Measurements from ENCODE around the gene MRPS14.

MRPS14 gene

GRCh38 chr1:175040324-175040879, 17.2 kb upstream of the MRPS14 start:
- H3K27ac ChIP-seq = no peak overlapping the region
- TF ChIP-seq, protein P1, sequence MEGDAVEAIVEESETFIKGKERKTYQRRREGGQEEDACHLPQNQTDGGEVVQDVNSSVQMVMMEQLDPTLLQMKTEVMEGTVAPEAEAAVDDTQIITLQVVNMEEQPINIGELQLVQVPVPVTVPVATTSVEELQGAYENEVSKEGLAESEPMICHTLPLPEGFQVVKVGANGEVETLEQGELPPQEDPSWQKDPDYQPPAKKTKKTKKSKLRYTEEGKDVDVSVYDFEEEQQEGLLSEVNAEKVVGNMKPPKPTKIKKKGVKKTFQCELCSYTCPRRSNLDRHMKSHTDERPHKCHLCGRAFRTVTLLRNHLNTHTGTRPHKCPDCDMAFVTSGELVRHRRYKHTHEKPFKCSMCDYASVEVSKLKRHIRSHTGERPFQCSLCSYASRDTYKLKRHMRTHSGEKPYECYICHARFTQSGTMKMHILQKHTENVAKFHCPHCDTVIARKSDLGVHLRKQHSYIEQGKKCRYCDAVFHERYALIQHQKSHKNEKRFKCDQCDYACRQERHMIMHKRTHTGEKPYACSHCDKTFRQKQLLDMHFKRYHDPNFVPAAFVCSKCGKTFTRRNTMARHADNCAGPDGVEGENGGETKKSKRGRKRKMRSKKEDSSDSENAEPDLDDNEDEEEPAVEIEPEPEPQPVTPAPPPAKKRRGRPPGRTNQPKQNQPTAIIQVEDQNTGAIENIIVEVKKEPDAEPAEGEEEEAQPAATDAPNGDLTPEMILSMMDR (conservative IDR thresholded peaks at IDR 0.05) = no peak
- no peak for TF ChIP-seq ZFX (IDR thresholded peaks at IDR 0.05)

DNA sequence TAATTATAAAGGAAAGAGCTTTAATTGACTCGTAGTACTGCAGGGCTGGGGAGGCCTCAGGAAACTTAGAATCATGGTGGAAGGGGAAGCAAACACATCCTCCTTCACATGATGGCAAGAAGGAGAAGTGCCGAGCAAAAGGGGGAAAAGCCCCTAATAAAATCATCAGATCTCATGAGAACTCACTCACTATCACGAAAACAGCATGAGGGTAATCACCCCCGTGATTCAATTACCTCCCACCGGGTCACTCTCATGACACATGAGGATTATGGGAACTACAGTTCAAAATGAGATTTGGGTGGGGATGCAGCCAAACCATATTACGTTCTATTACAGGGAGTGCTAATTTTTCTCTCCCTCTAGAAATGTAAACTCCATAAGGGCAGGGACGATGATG, 14.2 kb upstream of the MRPS14 start:
- TF ChIP-seq, protein P1 (conservative IDR thresholded peaks at IDR 0.05) = no peak
- TF ChIP-seq ZFX (IDR thresholded peaks at IDR 0.05) = no peak
- no peak overlapping the region for H3K27ac ChIP-seq

GRCh38 chr1:175036476-175036875, 13.3 kb upstream of the MRPS14 start:
- TF ChIP-seq ZFX (IDR thresholded peaks at IDR 0.05) = no peak
- TF ChIP-seq, protein P1 (conservative IDR thresholded peaks at IDR 0.05) = no peak

GRCh38 chr1:175035865-175036264, 12.6 kb upstream of the MRPS14 start:
- no peak overlapping the region for H3K27ac ChIP-seq

More at GRCh38 chr1:175036476-175036875, 13.3 kb upstream of the MRPS14 start:
- no peak overlapping the region for H3K27ac ChIP-seq

GRCh38 chr1:175034775-175035174, 11.6 kb upstream of the MRPS14 start:
- H3K27ac ChIP-seq = no peak overlapping the region
- TF ChIP-seq ZFX (IDR thresholded peaks at IDR 0.05) = no peak
- TF ChIP-seq, protein P1 (conservative IDR thresholded peaks at IDR 0.05) = no peak

More at GRCh38 chr1:175035865-175036264, 12.6 kb upstream of the MRPS14 start:
- TF ChIP-seq, protein P1 (conservative IDR thresholded peaks at IDR 0.05) = no peak
- no peak for TF ChIP-seq ZFX (IDR thresholded peaks at IDR 0.05)

GRCh38 chr1:175033953-175034352, 10.7 kb upstream of the MRPS14 start:
- no peak overlapping the region for H3K27ac ChIP-seq
- TF ChIP-seq ZFX (IDR thresholded peaks at IDR 0.05) = no peak
- TF ChIP-seq, protein P1 (conservative IDR thresholded peaks at IDR 0.05) = no peak

GRCh38 chr1:175024773-175025172, 1.5 kb upstream of the MRPS14 start:
- TF ChIP-seq ZFX (IDR thresholded peaks at IDR 0.05) = no peak
- TF ChIP-seq, protein P1 (conservative IDR thresholded peaks at IDR 0.05) = no peak
- H3K27ac ChIP-seq = no peak overlapping the region

- peak overlapping the region; percentile 91 for H3K27ac ChIP-seq
Measured at GRCh38 chr1:175023922-175024242, 657 bp upstream of the MRPS14 start.

All from C4-2B (cell line).